Upper lobe of left lung (tissue), 6 donors: ENCODE measurements around the gene NDRG2. TPM values are rescaled to one million over a fixed set of nuclear protein-coding genes. Genes with fewer than 3 reads are reported as not detected.
A peak's percentile ranks its signal among the peaks of the same experiment; 100 is the strongest.

ENCODE experiments used
- ATAC-seq, 2 donors: fragments of 200-7000 bp; cut with Tn5 transposase; one replicate each; pipeline ENCODE4 v1.9.1; 2022; ENCODE audit warnings: mild to moderate bottlenecking in 2 of 2, moderate library complexity in 2 of 2; ENCODE audit not compliant: low FRiP score in 2 of 2
- DNase-seq, 2 donors: peaks; one replicate each; pipeline ENCODE4 v3.0.0-alpha.2; 2019 to 2020
- H3K27ac ChIP-seq, 4 donors: fragments of 200-600 bp; sonication (generic); one replicate each; pipeline ENCODE4 v1.5.1; 2016 to 2019
- H3K27me3 ChIP-seq, 4 donors: fragments of 200-600 bp; sonication (generic); one replicate each; pipeline ENCODE4 v1.5.1; 2017 to 2019
- H3K36me3 ChIP-seq, 4 donors: fragments of 200-600 bp; sonication (generic); one replicate each; pipeline ENCODE4 v1.5.1; 2016 to 2019
- H3K4me1 ChIP-seq, 4 donors: fragments of 200-600 bp; sonication (generic); one replicate each; pipeline ENCODE4 v1.5.1; 2018 to 2019
- H3K4me3 ChIP-seq, 4 donors: fragments of 200-600 bp; sonication (generic); one replicate each; pipeline ENCODE4 v1.5.1; 2017 to 2019; ENCODE audit warnings: mild to moderate bottlenecking in 2 of 4, moderate library complexity in 1 of 4
- H3K9me3 ChIP-seq, 4 donors: fragments of 200-600 bp; sonication (generic); one replicate each; pipeline ENCODE4 v1.5.1; 2018 to 2019
- EP300 ChIP-seq, 4 donors: sonication (generic); formaldehyde crosslinking; IDR thresholded peaks; one replicate each; pipeline ENCODE4 v1.5.1; 2017; ENCODE audit warnings: antibody characterized with exemption in 4 of 4, control low read depth in 2 of 4
- POLR2A ChIP-seq, 4 donors: fragments of 450-650 bp; IDR thresholded peaks; one replicate each; pipeline ENCODE4 v1.5.1; 2016 to 2017; ENCODE audit warnings: antibody characterized with exemption in 4 of 4, mild to moderate bottlenecking in 2 of 4
- POLR2AphosphoS5 ChIP-seq, 2 donors: sonication (generic); formaldehyde crosslinking; IDR thresholded peaks; one replicate each; pipeline ENCODE4 v1.5.1; 2017; ENCODE audit warnings: antibody characterized with exemption in 2 of 2
- WGBS, 2 donors: methylation state at CpG; one replicate each; pipeline ENCODE4 v1.1.5; 2017 to 2018; 5-methylcytosine and 5-hydroxymethylcytosine counted together
- total RNA-seq, 6 donors: library from RNA; depleted of rRNA in 4 of 6; stranded (reverse); fragments of >200 nt in 4 of 6; gene quantifications; one replicate each; pipeline versions ENCODE4 v1.1.0 to v1.2.1, GENCODE V29; 2016 to 2021
- TF ChIP-seq, protein P1 (sequence below), 6 experiments: fragments of 450-650 bp in 4 of 6; fragments of 200-600 bp in 2 of 6; sonication (generic) in 2 of 6; IDR thresholded peaks; one replicate each; pipeline ENCODE4 v1.5.1; 2016 to 2019; ENCODE audit warnings: antibody characterized with exemption in 6 of 6
- donor health status: DM: no; HTN: no; CAD: no; lungs with moderate emphysema.
- donor health status: DM: no; HTN: yes; CAD: no; lungs with severe emphysema.

The NDRG2 gene
- total RNA-seq, 6 donors from 2014 or later = 69.7 to 280 (median 90.8) TPM

DNA sequence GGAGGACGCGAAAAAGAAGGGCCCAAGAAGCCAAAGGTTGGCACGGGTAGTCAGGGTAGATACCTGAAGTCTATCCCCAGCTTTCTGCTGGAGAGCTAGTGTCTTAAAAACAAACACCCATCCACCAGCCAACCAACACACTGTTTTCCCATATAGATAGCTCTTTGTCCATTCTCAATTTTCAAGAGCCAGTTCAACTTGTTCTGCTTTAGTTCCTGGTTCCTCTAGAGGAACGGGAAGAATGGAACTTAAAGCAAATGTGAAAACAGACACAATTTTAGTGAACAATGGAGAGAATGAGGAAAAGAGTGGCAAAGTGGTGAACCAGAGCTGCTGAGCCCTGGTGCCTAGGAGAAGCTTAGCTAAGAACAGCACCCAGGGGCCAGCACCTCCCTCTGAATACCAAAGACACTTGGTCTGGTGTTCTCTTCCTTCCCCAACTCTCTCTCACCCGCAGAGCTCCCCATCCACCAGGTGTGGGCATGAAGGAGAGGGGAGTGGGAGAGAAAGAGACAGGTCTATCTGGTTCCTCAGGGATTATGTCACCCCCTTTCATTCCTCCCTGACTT, 3.8 kb downstream of the NDRG2 start:
- H3K36me3 ChIP-seq = peaks cover 6 to 54% (median 17%) of the 10 kb centered on the region in 4 donors
- peak overlapping the region in 2 of 4 donors; percentile 7 to 38 for H3K27ac ChIP-seq

DNA sequence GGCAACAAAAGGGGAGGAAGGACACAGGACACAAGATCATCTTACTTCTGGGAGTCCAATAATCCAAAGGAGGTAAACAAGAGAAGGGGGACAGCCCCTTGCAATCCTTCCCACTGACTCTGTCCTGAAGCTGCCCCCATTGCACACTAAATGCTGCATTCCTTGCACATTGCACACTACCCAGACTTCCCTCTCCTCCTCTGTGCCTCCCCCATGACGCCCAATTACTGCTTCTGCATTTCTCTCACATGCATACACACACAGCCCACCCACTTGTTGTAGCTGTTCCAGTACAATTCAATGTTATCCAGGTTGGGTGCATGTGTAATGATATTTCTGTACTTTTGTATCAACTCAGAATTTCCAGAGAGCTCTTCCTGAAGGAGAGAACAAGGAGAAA, 5.5 kb downstream of the NDRG2 start:
- H3K27ac ChIP-seq = no peak overlapping the region
- 65 to 78% methylated on average over 1 of the region's 1 CpG for WGBS, 2 donors
- H3K36me3 ChIP-seq = peaks cover 6 to 54% (median 17%) of the 10 kb centered on the region in 4 donors
- H3K4me1 ChIP-seq = peaks cover 18 to 24% (median 20%) of the 10 kb centered on the region in 4 donors
- H3K4me3 ChIP-seq = no peak overlapping the region
- DNase-seq (no peak), ATAC-seq (no peak)
- H3K27me3 ChIP-seq = no peaks in the 10 kb centered on the region
- TF ChIP-seq POLR2A (IDR thresholded peaks at IDR 0.05) (no peak), EP300 (IDR thresholded peaks at IDR 0.05) (no peak), POLR2AphosphoS5 (IDR thresholded peaks at IDR 0.05) (no peak)
- TF ChIP-seq, protein P1, sequence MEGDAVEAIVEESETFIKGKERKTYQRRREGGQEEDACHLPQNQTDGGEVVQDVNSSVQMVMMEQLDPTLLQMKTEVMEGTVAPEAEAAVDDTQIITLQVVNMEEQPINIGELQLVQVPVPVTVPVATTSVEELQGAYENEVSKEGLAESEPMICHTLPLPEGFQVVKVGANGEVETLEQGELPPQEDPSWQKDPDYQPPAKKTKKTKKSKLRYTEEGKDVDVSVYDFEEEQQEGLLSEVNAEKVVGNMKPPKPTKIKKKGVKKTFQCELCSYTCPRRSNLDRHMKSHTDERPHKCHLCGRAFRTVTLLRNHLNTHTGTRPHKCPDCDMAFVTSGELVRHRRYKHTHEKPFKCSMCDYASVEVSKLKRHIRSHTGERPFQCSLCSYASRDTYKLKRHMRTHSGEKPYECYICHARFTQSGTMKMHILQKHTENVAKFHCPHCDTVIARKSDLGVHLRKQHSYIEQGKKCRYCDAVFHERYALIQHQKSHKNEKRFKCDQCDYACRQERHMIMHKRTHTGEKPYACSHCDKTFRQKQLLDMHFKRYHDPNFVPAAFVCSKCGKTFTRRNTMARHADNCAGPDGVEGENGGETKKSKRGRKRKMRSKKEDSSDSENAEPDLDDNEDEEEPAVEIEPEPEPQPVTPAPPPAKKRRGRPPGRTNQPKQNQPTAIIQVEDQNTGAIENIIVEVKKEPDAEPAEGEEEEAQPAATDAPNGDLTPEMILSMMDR (IDR thresholded peaks at IDR 0.05) = no peak
- H3K9me3 ChIP-seq = no peaks in the 10 kb centered on the region

More for the DNA sequence above, 3.8 kb downstream of the NDRG2 start:
- DNase-seq (no peak), ATAC-seq (no peak)
- Histone ChIP-seq H3K9me3 (no peaks in the 10 kb centered on the region), H3K4me3 (no peak overlapping the region), H3K4me1 (peaks cover 23 to 29% (median 28%) of the 10 kb centered on the region in 4 donors), H3K27me3 (peaks cover 0 to 8% (median 1%) of the 10 kb centered on the region in 4 donors)
- TF ChIP-seq, protein P1 (IDR thresholded peaks at IDR 0.05) = no peak
- TF ChIP-seq POLR2A (IDR thresholded peaks at IDR 0.05) (no peak), EP300 (IDR thresholded peaks at IDR 0.05) (no peak), POLR2AphosphoS5 (IDR thresholded peaks at IDR 0.05) (no peak)
- WGBS, 2 donors = 85 to 92% methylated on average over 5 of the region's 5 CpGs

DNA sequence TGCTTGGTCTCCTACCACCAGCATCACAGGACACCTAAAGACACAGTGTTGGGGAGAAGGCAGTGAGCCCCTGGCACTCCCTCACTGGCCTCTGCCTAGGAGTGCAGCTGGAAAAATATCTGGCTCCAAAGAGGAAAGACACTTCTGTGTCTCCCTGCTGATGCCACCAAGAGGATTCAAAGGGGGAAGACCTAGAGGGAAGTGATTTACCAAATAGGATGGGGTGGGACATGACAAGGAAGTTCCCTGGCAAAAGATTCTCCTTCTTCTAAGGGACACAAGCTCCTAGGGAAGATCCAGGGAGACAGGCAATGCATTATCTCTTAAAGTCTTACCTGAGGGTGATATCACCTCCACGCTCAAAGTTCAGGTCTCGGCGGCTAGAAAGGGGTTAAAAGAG, 6.1 kb downstream of the NDRG2 start:
- Histone ChIP-seq H3K4me3 (no peak overlapping the region), H3K27ac (peak overlapping the region in 1 of 4 donors; percentile 27), H3K27me3 (no peaks in the 10 kb centered on the region), H3K9me3 (no peaks in the 10 kb centered on the region), H3K36me3 (peaks cover 6 to 54% (median 17%) of the 10 kb centered on the region in 4 donors), H3K4me1 (peaks cover 12 to 18% (median 16%) of the 10 kb centered on the region in 4 donors)
- DNase-seq (no peak), ATAC-seq (no peak)
- no peak for TF ChIP-seq POLR2A (IDR thresholded peaks at IDR 0.05)
- TF ChIP-seq POLR2AphosphoS5 (IDR thresholded peaks at IDR 0.05) = no peak
- no peak for TF ChIP-seq EP300 (IDR thresholded peaks at IDR 0.05)
- TF ChIP-seq, protein P1 (IDR thresholded peaks at IDR 0.05) = no peak
- 95 to 99% methylated on average over 3 of the region's 3 CpGs for WGBS, 2 donors

DNA sequence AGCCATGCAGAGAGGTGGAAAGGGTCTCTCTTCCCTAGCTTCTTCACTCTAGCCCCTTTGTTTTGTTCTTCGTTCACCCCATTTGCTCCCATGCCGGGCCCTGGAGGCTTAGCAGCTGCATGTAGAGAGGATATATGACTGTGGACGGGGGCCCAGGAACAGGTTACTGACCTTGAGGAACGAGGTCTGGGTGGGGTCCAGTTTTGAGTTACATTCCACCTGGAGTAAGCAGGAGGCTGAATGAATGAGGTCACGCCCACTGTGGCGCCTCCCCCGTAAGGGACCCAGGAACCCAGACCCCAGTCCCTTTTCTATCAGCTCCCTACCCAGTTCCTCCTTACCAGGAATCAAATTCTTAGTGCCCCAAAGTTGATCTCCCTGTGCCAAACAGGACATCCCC, 6.6 kb downstream of the NDRG2 start:
- TF ChIP-seq POLR2AphosphoS5 (IDR thresholded peaks at IDR 0.05) (no peak), POLR2A (IDR thresholded peaks at IDR 0.05) (no peak), EP300 (IDR thresholded peaks at IDR 0.05) (no peak)
- TF ChIP-seq, protein P1 (IDR thresholded peaks at IDR 0.05) = no peak
- 92 to 93% methylated on average over 7 of the region's 7 CpGs for WGBS, 2 donors

More for the DNA sequence above, 6.6 kb downstream of the NDRG2 start:
- Histone ChIP-seq H3K36me3 (peaks cover 6 to 54% (median 17%) of the 10 kb centered on the region in 4 donors), H3K4me3 (no peak overlapping the region), H3K4me1 (peaks cover 7 to 13% (median 11%) of the 10 kb centered on the region in 4 donors), H3K27me3 (no peaks in the 10 kb centered on the region), H3K27ac (peak overlapping the region in 1 of 4 donors; percentile 27), H3K9me3 (no peaks in the 10 kb centered on the region)
- no peak for DNase-seq
- no peak for ATAC-seq
